ENCODE data around the gene RCBTB2.

DNA sequence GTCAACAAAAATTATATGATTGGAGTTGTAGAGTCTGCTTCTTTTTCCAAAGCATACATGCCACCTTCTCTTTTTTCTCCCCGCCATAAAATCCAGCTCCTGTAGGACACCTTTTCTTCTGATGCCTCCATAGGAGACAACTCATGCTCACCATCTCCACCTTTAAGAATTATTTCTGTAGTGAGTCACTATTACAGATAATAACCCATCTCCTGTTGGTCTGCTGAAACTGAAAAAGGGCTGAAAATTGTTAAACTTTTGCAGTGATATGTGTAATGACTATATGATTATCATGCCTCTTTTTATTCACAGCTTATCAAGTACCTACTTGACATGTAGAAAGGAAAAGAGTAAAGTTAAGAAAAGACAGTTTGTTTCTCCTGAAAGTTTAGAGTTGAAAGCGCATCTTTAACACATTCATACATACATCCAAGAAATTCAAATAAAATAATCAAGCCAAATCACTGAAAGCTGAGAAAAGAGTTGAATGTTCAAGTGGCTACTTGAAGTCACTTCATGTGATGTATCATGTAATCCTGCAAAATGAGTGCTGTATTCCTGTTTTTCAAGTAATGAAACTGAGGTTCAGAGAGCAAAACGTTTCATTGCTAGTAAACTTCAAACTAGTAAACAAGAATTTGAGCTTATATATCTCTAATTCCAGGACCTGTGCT, 84.5 kb downstream of the RCBTB2 start:
- TF ChIP-seq POLR2A (IDR thresholded peaks at IDR 0.05) (no peak), POLR2AphosphoS5 (IDR thresholded peaks at IDR 0.05) (no peak)

Measured in breast epithelium (tissue), 3 donors.